GM12891 (cell line): ENCODE measurements around the gene PALB2.

Experiments
- PAX5 ChIP-seq: IDR thresholded peaks from 2 replicates; pipeline ENCODE4 v1.6.1; 2011; ENCODE audit warnings: low read length, moderate library complexity, mild to moderate bottlenecking; ENCODE audit not compliant: insufficient read depth, severe bottlenecking
- POLR2A ChIP-seq: IDR thresholded peaks from 2 replicates; pipeline ENCODE4 v1.6.1; 2011; ENCODE audit warnings: low read depth, low read length, control low read depth
- POLR2AphosphoS5 ChIP-seq: IDR thresholded peaks from 2 replicates; pipeline ENCODE4 v1.6.1; 2011; ENCODE audit warnings: low read depth, low read length, control low read depth
- SPI1 ChIP-seq: IDR thresholded peaks from 2 replicates; pipeline ENCODE4 v1.6.1; 2011; ENCODE audit warnings: low read depth, low read length, control low read depth
- TAF1 ChIP-seq: IDR thresholded peaks from 2 replicates; pipeline ENCODE4 v1.6.1; 2011; ENCODE audit warnings: low read depth, low read length, control low read depth

- TF ChIP-seq POLR2A, result no peak
- no peak for TF ChIP-seq POLR2AphosphoS5
- no peak for TF ChIP-seq TAF1
- no peak for TF ChIP-seq SPI1
- TF ChIP-seq PAX5, result no peak
Observed at GRCh38 chr16:23624092-23624491, 17.0 kb downstream of the PALB2 start.
